ENCODE measurements around the gene ZNF132. TPM values are rescaled to one million over a fixed set of nuclear protein-coding genes. Genes with fewer than 3 reads are reported as not detected.

The ZNF132 gene
- total RNA-seq, 1 donor from 2014 or later = 1.0 TPM

DNA sequence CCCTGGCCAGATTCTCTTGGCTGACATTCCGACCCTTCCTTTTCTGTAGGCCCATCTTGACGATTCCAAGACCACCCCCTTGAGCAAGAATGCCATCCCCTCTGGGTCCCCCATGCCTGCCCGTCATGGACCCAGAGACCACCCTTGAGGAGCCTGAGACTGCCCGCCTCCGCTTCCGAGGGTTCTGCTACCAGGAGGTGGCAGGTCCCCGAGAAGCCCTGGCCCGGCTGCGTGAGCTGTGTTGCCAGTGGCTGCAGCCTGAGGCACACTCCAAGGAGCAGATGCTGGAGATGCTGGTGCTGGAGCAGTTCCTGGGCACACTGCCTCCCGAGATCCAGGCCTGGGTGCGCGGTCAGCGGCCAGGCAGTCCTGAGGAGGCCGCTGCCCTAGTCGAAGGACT is 37.2 kb upstream of the ZNF132 start:
- TF ChIP-seq EZH2phosphoT487 (IDR thresholded peaks at IDR 0.05) (no peak), EZH2 (IDR thresholded peaks at IDR 0.05) (no peak), CTCF (IDR thresholded peaks at IDR 0.05) (no peak)
- Histone ChIP-seq H3K4me1 (peaks cover 9% of the 10 kb centered on the region), H3K9ac (peak overlapping the region; percentile 48), H3F3A (ENCODE audit: low read depth) (peaks cover 22% of the 10 kb centered on the region), H2AFZ (replicated peaks) (no peak overlapping the region), H3K36me3 (no peaks in the 10 kb centered on the region), H3K27me3 (no peaks in the 10 kb centered on the region), H3K79me2 (ENCODE audit: low read depth) (no peaks in the 10 kb centered on the region), H4K20me1 (ENCODE audit: low read depth) (no peaks in the 10 kb centered on the region), H3K4me3 (peak overlapping the region; percentile 60), H3K27ac (no peak overlapping the region), H3K4me2 (peak overlapping the region; percentile 91), H3K9me3 (ENCODE audit: low read depth) (no peaks in the 10 kb centered on the region)
- Mint-ChIP-seq H3K27ac (peak overlapping the region; percentile 4), H3K4me1 (peaks cover 15% of the 10 kb centered on the region), H3K9me3 (no peaks in the 10 kb centered on the region), H3K27me3 (ENCODE audit: insufficient read depth, low read depth) (peaks cover 7% of the 10 kb centered on the region), H3K4me3 (peak overlapping the region; percentile 96), H3K36me3 (peaks cover 9% of the 10 kb centered on the region)
- no peak for DNase-seq (ENCODE audit: low spot score)

DNA sequence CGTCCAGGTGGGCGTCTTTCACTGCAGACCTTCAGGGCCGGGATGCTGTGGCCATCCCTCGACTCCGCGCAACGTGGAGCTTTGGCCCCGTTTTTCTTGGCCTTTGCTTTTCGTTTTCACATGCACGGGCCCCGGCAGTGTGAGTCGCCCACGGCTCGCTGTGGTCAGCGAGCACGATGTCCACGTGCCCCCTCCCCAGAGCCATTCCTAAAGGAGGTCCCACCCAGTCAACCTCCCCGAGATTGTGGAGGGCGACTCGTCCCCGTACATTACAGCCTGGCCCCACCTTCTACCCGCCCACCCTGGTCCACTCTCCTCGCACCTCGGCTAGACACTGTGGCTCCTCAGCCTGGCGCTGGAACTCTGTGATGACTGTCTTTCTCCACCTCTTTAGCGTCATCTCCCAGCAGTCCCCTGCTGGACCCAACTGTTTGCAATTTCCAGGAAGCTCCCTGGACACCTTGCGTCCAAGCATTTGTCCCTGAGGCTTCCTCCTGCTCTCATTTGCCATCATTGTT is 36.6 kb upstream of the ZNF132 start:
- no peaks in the 10 kb centered on the region for H3K36me3 ChIP-seq
- no peaks in the 10 kb centered on the region for H3K27me3 ChIP-seq
- H3K9me3 ChIP-seq (ENCODE audit: low read depth) = no peaks in the 10 kb centered on the region
- TF ChIP-seq EZH2phosphoT487 (IDR thresholded peaks at IDR 0.05) = no peak
- no peak for TF ChIP-seq CTCF (IDR thresholded peaks at IDR 0.05)
- no peak for TF ChIP-seq EZH2 (IDR thresholded peaks at IDR 0.05)
- peaks cover 6% of the 10 kb centered on the region for H3K27me3 Mint-ChIP-seq (ENCODE audit: insufficient read depth, low read depth)
- no peaks in the 10 kb centered on the region for H3K79me2 ChIP-seq (ENCODE audit: low read depth)
- H3K27ac ChIP-seq = peak overlapping the region; percentile 40
- peak overlapping the region; percentile 91 for H3K4me2 ChIP-seq
- H3K9me3 Mint-ChIP-seq = no peaks in the 10 kb centered on the region
- H2AFZ ChIP-seq (replicated peaks) = peak overlapping the region; percentile 22
- H3K4me3 Mint-ChIP-seq = peak overlapping the region; percentile 96
- no peak for DNase-seq (ENCODE audit: low spot score)
- peak overlapping the region; percentile 48 for H3K9ac ChIP-seq
- H3K4me1 Mint-ChIP-seq = peaks cover 15% of the 10 kb centered on the region
- H3K27ac Mint-ChIP-seq = peak overlapping the region; percentile 4
- peaks cover 8% of the 10 kb centered on the region for H3K36me3 Mint-ChIP-seq
- peaks cover 22% of the 10 kb centered on the region for H3F3A ChIP-seq (ENCODE audit: low read depth)
- no peaks in the 10 kb centered on the region for H4K20me1 ChIP-seq (ENCODE audit: low read depth)
- H3K4me3 ChIP-seq = peak overlapping the region; percentile 60
- peaks cover 9% of the 10 kb centered on the region for H3K4me1 ChIP-seq

DNA sequence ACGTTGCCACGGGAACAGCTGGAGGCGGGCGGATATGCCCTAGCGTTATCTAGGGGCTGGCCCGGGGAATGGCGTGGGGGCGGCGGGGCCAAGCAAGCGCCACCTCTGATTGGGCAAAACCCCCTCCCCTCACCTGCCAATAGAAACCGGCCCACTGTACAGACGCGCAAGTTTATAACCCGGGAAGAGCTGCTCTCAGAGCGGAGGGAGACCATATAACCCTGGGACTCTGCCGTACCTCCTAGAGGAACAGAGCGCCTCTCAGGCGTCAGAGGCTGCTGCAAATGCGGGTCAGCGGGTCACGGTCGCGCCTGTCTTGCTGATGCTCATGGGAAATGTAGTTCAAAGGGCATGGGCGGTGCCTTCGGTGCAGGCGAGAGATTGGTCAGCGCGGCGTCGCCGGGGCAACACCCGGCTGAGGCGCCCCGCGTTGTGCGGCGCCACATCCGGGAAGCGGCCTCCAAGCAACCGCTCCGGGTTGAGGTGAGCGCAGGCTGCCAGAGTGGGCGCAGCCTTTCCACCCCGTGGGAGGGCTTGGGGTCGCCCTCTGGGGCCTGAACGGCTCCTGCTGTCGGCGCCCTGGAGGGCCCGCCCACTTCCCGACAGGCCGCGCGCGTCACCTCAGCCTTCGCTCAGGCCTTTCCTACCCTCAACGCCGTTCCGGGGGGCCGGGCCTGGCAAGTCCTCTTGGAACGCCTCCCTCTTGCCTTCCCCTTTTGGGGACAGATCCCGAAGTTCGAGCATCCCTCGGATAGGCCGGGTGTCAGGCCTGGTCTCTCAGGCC is 36.0 kb upstream of the ZNF132 start, which contains the start of gene ZNF446:
Gene ZNF446 (plus strand): TSS at position 639 of the 784 bp plus-strand sequence. CDS start 867 bp downstream, outside the sequence.
- H3K27me3 Mint-ChIP-seq (ENCODE audit: insufficient read depth, low read depth) = peaks cover 6% of the 10 kb centered on the region
- peaks cover 22% of the 10 kb centered on the region for H3F3A ChIP-seq (ENCODE audit: low read depth)
- no peaks in the 10 kb centered on the region for H3K9me3 Mint-ChIP-seq
- peak within 1 kb of the TSS; percentile 98 for H3K27ac Mint-ChIP-seq
- peak within 1 kb of the TSS; percentile 48 for H3K9ac ChIP-seq
- peaks cover 15% of the 10 kb centered on the region for H3K4me1 Mint-ChIP-seq
- no peaks in the 10 kb centered on the region for H4K20me1 ChIP-seq (ENCODE audit: low read depth)
- peak within 1 kb of the TSS; percentile 91 for H3K4me2 ChIP-seq
- H3K36me3 ChIP-seq = no peaks in the 10 kb centered on the region
- H3K4me3 ChIP-seq = peak within 1 kb of the TSS; percentile 60
- H3K36me3 Mint-ChIP-seq = peaks cover 8% of the 10 kb centered on the region
- H3K79me2 ChIP-seq (ENCODE audit: low read depth) = no peaks in the 10 kb centered on the region
- H3K9me3 ChIP-seq (ENCODE audit: low read depth) = no peaks in the 10 kb centered on the region
- H3K27ac ChIP-seq = peak within 1 kb of the TSS; percentile 40
- peaks cover 9% of the 10 kb centered on the region for H3K4me1 ChIP-seq
- peak within 1 kb of the TSS; percentile 48 for H2AFZ ChIP-seq (replicated peaks)
- H3K4me3 Mint-ChIP-seq = peak within 1 kb of the TSS; percentile 96
- DNase-seq (ENCODE audit: low spot score) = peak; percentile 98
- TF ChIP-seq EZH2phosphoT487 (IDR thresholded peaks at IDR 0.05) (no peak), EZH2 (IDR thresholded peaks at IDR 0.05) (no peak), CTCF (IDR thresholded peaks at IDR 0.05) (no peak)
- no peaks in the 10 kb centered on the region for H3K27me3 ChIP-seq

Measured in neural progenitor cell (in vitro differentiated cells).